HG02588 (cell line): ENCODE results near the gene NOTCH4.

ENCODE experiments used
- ATAC-seq: cut with Tn5 transposase; IDR thresholded peaks from one replicate; pipeline ENCODE4 v1.9.1; 2021; ENCODE audit warnings: mild to moderate bottlenecking, moderate library complexity; ENCODE audit not compliant: unreplicated experiment

The NOTCH4 gene

DNA sequence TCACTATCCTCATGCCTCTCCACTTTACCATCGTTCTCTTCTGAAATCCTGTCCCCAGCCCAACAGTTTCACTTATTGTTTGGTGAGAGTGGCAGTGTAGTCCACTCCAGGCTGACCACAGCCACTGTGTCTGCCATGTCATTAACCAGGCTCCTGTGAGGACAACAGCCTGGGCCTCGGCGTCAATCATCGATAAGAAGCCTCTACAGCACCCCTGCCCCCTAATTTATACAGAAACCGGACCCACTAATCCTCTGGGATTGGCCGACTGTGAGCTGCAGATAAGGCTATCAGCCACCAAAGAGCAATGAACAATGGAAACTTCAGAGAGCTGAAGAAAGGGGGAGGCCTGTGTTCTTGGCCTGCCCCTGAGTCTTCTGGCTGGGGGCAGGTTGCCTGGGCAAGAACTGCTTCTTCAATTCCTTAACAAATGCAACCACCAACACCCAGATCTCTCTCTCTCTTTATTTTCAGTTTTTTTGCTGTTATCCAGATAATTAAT, 56.1 kb downstream of the NOTCH4 start:
- no peak for ATAC-seq

DNA sequence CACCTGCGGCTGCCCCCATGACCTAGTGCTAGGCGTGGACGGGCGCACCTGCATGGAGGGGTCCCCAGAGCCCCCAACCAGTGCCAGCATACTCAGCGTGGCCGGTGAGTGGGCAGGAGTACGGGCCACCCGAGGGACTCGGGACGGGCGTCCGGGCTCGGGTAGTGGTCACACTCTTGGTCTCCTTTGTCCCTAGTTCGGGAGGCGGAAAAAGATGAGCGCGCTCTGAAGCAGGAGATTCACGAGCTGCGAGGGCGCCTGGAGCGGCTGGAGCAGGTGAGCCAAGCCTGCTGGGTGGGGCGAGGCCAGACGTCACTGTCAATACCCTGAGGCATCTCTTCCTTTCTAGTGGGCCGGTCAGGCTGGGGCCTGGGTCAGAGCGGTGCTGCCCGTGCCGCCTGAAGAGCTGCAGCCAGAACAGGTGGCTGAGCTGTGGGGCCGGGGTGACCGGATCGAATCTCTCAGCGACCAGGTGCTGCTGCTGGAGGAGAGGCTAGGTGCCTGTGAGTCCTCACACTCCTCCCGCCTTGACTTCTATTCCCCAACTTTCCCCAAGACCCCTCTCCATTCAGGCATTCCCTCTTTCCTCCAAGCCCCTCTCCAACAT, 56.6 kb downstream of the NOTCH4 start:
- ATAC-seq = no peak

DNA sequence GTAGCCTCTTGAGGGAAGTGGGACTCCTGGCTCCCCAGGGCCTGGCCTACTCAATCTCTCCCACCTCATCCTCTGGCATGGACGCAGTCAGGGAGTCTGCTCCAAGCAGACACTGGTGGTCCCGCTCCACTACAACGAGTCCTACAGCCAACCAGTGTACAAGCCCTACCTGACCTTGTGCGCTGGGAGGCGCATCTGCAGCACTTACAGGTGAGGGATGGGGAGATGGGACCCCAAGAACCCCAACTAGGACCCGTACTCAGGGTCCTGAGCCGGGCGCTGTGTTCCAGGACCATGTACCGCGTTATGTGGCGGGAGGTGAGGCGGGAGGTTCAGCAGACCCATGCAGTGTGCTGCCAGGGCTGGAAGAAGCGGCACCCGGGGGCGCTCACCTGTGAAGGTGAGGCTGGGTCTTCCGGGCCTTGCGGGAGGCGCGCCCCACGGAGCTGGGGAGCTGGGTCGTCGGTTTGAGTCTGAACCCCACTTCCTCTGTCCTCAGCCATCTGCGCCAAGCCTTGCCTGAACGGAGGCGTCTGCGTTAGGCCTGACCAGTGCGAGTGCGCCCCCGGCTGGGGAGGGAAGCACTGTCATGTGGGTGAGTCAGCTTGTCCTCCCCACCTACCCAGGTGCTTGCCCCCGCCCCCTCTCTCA, 57.3 kb downstream of the NOTCH4 start:
- ATAC-seq = no peak

DNA sequence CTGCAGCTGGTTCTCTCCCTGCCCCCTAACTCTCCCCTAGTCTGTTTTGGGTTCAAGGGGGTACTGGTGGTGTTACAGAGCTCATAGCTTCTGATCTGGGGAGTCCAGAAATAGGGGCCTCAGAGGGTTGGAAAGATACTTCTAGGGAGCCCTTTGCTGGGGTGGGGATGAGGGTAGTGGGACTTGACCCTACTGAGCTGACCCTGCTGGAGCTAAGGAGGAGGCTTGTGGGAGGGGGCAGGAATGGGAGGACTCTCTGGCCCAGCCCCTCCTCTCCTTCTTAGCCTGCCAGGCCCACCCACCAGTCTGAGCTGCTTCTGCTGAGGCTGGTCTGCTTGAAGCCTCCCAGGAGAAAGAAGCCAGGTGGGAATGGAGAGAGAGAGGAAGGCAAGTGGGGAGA, 59.6 kb downstream of the NOTCH4 start, which contains the start of gene EGFL8:
Gene EGFL8, plus strand, starts transcription at position 301 of the 400 bp plus-strand sequence. CDS start 1,571 bp downstream, outside the sequence.
- ATAC-seq = no peak

DNA sequence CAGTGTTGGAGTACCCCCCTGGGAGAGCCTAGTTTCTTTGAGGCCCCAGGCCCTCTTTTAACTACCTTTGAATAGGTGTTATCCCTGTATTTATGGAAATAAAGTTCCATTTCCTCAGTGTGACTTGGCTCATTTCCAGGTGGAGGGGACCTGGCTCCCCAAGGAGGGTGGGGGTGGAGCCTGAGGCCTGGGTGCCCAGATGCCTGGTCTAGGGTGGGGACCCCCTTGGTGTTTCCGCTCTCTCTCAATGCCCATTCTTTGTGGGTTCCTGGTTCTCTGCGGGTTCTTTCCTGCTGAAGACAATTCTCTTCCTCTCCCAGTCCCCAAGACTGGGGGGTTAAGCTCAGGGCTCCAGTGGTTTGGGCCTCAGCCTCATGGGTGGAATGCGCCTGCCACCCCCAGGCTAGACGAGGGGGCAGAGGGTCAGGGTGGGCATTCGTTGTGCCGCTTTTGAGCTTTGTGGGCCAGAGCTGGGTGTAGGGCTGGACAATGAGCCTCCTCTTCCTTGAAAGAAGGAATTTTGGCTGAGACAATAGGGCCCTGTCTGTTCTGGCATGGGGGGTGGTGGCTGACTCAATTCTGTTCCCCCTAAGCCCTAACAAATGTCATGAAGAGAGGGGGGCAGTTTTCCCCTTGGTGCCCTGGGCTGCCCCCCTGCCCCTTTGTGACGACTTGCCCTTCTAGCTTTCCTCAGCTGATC, 60.2 kb downstream of the NOTCH4 start:
- no peak for ATAC-seq

DNA sequence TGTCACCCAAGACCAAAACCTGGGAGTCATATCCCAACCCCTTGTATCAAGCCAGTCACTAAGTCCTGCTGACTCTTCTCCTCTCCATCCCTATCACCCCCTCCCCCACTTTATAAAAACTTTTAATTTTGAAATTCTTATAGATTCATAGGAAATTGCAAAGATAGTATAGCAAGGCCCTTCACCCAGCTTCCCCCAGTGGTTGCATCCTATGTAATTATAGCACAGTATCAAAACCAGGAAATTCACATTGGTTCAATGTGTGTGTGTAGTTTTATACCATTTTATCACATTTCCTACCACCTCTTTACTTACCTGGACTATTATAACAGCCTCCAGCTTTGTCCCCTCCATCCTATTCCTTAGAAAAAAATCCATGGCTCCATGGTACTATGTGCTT, 65.8 kb downstream of the NOTCH4 start:
- no peak for ATAC-seq

DNA sequence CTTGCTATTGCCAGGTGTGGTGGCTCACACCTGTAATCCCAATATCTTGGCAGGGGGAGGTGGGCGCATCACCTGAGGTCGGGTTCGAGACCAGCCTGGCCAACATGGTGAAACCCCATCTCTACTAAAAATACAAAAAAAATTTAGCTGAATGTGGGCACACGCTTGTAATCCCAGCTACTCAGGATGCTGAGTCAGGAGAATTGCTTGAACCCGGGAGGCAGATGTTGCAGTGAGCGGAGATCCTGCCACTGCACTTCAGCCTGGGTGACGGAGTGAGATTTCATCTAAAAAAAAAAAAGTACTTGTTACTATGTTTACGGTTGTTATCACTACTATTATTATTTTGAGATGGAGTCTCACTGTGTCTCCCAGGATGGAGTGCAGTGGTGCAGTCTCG, 67.0 kb downstream of the NOTCH4 start:
- ATAC-seq = no peak

DNA sequence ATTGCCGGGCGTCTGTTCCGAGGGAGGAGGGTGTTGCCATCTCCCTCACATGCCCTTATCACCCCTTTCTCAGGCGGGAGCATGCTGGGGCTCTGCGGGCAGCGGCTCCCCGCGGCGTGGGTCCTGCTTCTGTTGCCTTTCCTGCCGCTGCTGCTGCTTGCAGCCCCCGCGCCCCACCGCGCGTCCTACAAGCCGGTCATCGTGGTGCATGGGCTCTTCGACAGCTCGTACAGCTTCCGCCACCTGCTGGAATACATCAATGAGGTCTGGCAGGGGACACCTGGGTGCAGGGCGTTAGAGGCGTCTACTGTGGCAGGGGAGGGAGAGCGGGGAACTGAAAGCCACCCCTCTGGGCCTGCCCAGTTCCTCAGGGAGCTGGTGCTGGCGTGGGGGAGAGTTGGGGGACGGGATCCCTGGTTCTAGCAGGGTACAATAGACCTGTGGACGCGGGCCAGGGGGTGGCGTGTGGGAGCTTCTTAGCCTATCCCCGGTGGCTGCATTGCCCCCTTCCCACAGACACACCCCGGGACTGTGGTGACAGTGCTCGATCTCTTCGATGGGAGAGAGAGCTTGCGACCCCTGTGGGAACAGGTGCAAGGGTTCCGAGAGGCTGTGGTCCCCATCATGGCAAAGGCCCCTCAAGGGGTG, 69.2 kb downstream of the NOTCH4 start:
- ATAC-seq = no peak

DNA sequence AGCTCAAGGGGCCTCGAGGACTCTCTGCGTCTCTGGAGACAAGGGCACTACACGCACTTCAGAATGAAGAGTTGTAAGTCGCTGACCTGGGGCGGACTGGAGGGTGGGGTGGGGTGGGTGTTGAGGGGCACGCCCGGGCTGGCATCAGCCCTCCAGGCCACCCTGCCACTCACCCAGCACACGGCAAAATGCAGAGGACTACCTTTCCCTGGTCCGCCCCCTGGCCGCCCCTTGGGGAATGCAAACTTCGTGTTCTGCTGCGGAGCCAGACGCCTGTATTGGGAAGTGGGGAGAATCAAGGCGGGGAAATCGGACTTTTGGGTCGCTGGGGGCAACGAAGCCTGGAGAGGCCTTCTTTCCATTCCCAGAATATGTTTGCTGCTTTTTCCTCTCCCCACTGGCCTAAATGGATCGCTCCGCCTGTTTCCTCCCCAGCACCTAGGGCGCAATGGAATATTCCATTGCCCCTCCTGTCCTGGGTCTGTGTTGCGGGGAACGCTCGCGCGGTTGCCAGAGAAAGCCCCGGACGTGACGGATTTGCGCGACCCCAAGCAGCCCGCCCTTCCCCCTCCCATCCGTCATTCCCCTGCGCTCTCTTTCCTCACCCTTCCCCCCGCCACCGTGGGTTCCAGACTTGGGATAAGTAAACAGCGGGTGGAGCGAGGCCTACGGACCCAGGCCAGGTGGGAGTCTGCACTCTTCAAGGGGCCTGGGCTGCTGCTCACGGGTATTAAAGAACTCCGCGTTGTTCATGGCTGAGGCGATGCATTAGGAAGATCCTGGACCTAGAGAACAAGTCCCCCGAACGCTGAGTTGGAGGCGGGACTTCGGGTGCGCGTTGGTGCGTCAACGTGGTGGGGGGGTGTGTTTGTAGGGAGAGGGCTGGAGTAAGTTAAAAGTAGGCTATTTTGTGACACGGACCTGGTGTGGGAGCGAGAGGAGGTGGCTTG, 70.0 kb downstream of the NOTCH4 start, which contains the start of gene PPT2:
Gene PPT2, plus strand, starts transcription at position 578 of the 950 bp plus-strand sequence. CDS start 454 bp downstream, outside the sequence.
- ATAC-seq = no peak

DNA sequence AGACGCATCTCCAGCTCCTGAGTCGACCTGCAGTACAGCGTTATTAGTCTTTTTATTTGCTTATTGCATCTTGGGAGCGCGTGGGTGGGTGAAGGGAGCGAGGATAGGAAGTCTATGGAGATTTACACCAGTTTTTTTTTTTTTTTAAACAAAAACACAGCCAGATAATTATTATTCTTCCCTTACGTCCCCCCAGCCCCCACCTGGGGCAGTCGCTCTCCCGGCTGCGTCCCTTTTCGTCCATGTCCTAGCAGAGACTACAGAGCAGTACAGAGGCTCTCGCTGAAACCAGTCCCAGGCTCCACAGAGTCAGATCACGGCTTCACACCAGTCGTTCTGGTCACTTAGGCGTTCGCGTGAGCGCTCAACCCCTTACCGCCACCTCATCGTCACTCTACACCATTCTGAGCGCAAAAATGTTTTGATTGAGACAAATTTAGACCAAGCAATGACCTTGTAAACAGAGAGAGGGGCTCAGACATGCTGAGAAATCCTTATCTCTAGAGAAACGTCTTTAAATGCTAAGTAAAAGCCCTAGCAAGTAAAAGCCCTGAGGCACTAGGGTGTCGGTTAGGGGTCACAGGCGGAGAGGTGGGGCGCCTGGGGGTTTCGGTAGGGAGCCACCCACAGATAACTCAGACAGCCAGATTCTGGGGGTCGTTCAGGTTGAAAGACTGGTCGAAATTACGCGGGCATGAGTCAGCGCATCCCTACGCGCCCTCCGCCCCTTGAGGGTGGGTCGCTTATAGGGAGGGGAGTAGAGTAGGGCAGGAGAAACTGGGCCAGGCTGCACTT, 70.9 kb downstream of the NOTCH4 start:
- no peak for ATAC-seq

DNA sequence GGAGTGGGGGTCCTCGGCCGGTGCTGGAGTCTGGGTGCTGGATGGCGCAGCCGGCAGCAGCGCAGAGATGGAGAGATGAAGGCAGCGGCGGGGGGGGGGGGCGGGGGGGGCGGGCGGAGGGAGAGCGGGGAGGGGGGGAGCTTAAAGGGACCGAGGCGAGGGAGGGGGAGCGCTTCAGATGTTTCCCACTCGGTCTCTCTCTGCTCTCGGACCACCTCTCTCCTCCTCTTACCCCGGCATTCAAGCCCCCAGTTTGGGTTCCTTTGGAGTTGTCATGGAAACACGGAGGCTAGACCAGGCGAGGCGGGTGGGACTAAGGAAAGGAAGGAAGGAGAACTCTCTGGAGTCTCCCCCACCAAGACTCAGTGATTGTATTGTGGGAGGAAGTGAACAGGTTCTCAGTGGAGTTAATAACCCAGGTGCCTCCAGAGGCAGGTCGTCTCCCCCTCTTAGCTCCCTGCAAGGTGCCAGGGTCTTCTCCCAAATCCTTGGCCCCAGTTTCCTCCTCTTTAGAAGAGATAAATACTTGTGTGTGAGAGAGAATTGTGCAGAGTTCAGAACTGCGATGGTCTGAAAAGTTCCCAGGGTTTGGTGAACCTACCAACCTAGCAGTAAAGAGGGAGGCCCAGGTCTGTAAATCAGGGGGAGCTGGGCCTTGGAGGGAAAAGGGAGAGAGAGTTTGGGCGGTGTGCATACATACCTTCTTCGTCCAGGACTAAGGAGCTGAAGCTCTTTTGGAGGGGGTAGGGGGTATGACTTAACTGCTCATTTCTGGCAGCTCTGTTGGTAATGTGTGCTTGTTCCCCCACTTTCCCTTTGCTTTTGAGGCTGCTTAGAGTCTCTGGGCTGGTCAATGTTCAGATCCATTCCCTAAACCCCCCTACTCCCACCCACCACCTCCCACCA, 71.8 kb downstream of the NOTCH4 start, which contains the start of gene PRRT1:
Gene PRRT1, minus strand, starts transcription at position 77 of the 906 bp plus-strand sequence. CDS start 112 bp downstream, outside the sequence.
- ATAC-seq = no peak

DNA sequence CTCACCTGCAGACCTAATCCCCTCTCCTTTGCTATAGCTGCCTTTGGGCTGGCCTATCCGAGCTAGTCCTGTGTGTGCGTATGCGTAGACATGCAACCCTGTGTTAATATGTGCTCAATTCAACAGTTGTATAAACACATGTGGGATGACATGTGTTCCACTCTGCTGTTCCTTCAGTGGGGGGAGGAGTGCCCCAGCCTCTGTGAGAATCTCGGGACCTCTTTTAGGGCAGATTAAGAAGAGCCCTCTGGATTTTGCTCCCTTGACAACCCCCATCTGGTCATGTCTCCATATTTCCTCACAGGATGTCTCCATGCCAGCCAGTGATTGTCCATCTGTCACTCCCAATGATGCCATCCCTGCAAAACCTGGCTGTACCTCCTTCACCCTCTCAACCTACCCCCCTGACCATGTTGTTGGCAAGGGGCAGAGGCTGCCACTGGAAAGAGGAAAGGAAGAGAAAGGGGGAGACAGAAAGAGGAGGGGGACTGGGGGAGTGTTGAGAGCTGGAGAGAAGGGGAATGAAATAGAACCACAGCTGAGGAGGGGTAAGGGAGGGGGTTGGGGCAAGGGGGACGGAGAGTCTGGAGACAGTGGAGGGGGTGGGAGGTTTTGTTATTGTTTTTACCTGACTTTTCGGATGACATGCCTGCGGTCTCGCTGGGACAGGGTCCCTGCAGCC, 72.5 kb downstream of the NOTCH4 start:
- ATAC-seq = no peak

DNA sequence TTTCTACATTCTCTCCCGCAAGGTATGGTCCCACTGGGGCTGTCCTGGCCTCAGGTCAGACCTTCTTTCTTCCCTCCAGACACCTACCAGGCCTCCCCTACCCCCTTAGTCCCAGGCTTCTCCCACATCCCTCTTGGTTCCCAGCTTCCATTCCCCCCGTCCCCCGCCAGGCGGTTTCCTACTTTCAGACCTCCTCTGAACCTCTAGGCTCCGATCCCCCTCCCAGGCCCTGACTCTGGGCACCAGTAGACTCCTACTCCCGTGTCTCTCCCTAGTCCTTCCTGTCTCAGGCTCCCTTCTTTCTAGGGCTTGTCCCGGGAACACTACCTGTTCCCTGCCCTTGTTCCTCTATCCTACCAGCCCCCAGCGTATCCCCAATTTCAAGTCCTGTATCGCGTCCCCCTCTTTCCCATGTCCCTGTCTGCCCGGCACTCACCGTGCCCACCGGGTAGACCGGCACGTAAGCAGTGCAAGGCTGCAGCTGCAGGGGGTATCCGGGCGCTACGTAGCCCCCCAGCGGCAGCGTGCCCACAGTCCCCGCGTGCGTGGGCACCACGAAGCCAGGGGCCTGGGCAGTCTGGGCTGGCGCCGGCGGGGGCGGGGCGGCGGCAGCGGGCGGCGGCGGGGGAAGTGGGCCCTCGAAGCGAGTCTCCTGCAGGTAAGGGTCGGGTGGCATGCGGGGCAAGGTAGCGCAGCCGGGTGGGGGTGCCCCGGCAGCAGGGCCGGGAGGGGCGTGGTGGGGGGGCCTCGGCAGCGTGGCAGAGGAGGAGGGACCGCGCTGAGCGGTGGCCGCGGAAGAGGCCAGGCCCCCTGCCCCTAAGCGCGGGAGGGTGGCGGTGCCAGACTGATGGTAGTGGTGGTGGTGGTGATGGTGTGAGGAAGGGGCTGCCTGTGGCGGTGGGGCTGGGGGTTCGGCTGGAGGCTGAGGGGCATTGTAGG, 73.7 kb downstream of the NOTCH4 start:
- ATAC-seq = no peak

DNA sequence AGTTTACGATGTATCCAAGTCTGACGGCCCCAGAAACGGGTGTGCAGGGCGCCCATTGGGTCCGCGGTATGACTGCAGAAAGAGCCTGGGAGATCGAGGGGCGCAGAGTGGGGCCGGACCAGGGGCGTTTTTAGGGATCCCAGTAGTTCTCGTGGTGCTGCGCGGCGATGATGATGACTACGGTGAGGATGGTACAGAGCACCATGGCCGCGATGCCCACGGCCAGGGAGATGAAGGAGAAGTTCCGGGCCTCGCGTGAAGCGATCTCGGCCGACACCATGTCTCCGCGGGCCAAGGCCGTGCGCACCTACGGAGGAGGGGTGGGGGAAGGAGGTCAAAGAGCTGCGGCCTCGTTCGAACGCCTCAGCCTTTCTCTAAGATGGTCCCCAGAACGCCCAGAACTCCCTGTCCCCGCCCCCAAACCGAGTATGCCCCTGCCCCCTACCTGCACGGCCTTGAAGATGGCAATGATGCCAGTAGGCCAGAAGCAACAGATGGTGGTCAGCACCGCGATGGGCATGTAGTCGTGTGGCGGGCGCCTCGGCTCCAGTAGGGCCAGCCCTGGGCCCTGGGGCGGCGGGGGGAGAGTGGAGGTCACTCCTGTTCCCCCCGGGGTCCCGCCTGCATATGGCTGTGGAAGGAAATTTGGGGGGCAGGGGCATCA, 74.6 kb downstream of the NOTCH4 start:
- no peak for ATAC-seq

DNA sequence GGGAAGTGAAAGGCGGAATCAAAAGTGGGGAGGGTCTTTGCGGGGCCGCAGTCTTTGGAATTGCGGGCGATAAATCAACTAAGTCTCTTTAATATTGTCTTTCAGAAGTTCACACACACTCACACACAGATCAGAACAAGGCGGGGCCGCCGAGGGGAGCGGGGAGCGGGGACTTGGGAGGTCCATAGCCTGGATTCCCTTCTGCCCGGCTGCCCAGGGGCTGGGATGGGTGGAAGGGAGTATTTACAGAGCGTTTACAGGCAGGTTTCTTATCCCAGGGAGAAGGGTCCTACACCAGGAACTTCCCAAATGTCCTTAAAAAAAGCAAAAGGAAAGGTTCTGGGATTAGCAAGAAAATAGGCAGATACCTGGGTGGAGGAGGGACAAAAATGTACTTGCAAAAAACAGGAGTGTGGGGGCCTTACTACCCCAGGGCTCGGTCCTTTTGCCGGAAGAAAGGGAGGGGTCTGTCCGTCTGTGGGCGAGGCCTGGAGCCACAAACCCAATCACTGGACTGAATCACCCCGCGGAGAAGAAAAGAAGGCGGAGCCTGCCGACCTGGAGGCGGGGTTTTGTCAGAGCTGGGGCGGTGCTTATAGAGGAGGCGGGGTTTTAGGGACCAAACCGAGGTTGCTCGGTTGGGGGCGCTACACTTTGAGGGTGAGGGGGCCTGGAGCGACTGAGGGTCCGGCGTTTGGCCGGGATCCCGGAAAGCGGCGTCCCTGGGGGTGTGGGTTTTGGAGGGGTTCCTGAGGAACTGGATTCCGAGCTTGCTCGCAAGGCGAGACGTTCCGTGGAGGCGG, 75.4 kb downstream of the NOTCH4 start:
- no peak for ATAC-seq
